H9 (cell line): Measurements from ENCODE around the gene RUNX1. TPM values are rescaled to one million over a fixed set of nuclear protein-coding genes. Genes with fewer than 3 reads are reported as not detected.

ENCODE experiments used
- DNase-seq: peaks from one replicate; pipeline ENCODE4 v3.0.0-alpha.2; 2017
- H2AFZ ChIP-seq: one replicate; pipeline ENCODE4 v1.6.1; 2013; ENCODE audit warnings: mild to moderate bottlenecking, low read length, control low read depth, moderate library complexity
- H2AK5ac ChIP-seq: 2 replicates; pipeline ENCODE4 v1.6.1; 2013; ENCODE audit warnings: low read length, control low read depth, mixed read lengths; ENCODE audit not compliant: insufficient read length
- H2BK120ac ChIP-seq: one replicate; pipeline ENCODE4 v1.6.1; 2013; ENCODE audit warnings: low read depth, mild to moderate bottlenecking, low read length, control low read depth, inconsistent platforms; ENCODE audit not compliant: poor library complexity, severe bottlenecking
- H2BK12ac ChIP-seq: 2 replicates; pipeline ENCODE4 v1.6.1; 2013; ENCODE audit warnings: low read length, control low read depth, mixed read lengths, low read depth; ENCODE audit not compliant: insufficient read length
- H2BK15ac ChIP-seq: 2 replicates; pipeline ENCODE4 v1.6.1; 2013; ENCODE audit warnings: low read depth, low read length, control low read depth
- H2BK20ac ChIP-seq: one replicate; pipeline ENCODE4 v1.6.1; 2013; ENCODE audit warnings: low read depth, mild to moderate bottlenecking, low read length, control low read depth, inconsistent platforms; ENCODE audit not compliant: poor library complexity, severe bottlenecking
- H2BK5ac ChIP-seq: 2 replicates; pipeline ENCODE4 v1.6.1; 2013; ENCODE audit warnings: low read length, control low read depth, mixed read lengths; ENCODE audit not compliant: insufficient read length
- H3K14ac ChIP-seq: 2 replicates; pipeline ENCODE4 v1.6.1; 2013; ENCODE audit warnings: low read length, control low read depth; ENCODE audit not compliant: insufficient read depth
- H3K18ac ChIP-seq: 2 replicates; pipeline ENCODE4 v1.6.1; 2013; ENCODE audit warnings: low read depth, mild to moderate bottlenecking, mixed read lengths, low read length, control low read depth; ENCODE audit not compliant: insufficient read length
- H3K23ac ChIP-seq: 2 replicates; pipeline ENCODE4 v1.6.1; 2013; ENCODE audit warnings: low read length, control low read depth, mixed read lengths, low read depth; ENCODE audit not compliant: insufficient read length
- H3K23me2 ChIP-seq: 2 replicates; pipeline ENCODE4 v1.6.1; 2013; ENCODE audit warnings: low read depth, mild to moderate bottlenecking, mixed read lengths, low read length, control low read depth; ENCODE audit not compliant: insufficient read length, poor library complexity, severe bottlenecking
- H3K27ac ChIP-seq: 2 replicates; pipeline ENCODE4 v1.5.1; 2013; ENCODE audit warnings: low read length, control low read depth, mixed read lengths, low read depth; ENCODE audit not compliant: insufficient read length
- H3K27me3 ChIP-seq: 2 replicates; pipeline ENCODE4 v1.6.1; 2013; ENCODE audit warnings: low read length, control low read depth, inconsistent platforms; ENCODE audit not compliant: insufficient read depth
- H3K4ac ChIP-seq: 2 replicates; pipeline ENCODE4 v1.6.1; 2013; ENCODE audit warnings: low read depth, mild to moderate bottlenecking, control low read depth, inconsistent platforms, low read length, moderate library complexity
- H3K4me1 ChIP-seq: 2 replicates; pipeline ENCODE4 v1.6.1; 2013; ENCODE audit warnings: low read length, control low read depth, inconsistent platforms; ENCODE audit not compliant: insufficient read depth
- H3K4me2 ChIP-seq: 2 replicates; pipeline ENCODE4 v1.6.1; 2013; ENCODE audit warnings: low read length, control low read depth, mixed read lengths; ENCODE audit not compliant: insufficient read length, insufficient read depth
- H3K56ac ChIP-seq: 2 replicates; pipeline ENCODE4 v1.6.1; 2013; ENCODE audit warnings: low read depth, mild to moderate bottlenecking, mixed read lengths, low read length, control low read depth; ENCODE audit not compliant: insufficient read length
- H3K79me1 ChIP-seq: 2 replicates; pipeline ENCODE4 v1.6.1; 2013; ENCODE audit warnings: low read depth, mild to moderate bottlenecking, moderate library complexity, low read length, control low read depth, inconsistent platforms; ENCODE audit not compliant: insufficient read depth, poor library complexity, severe bottlenecking
- H3K79me2 ChIP-seq: 2 replicates; pipeline ENCODE4 v1.6.1; 2013; ENCODE audit warnings: low read length, control low read depth, inconsistent platforms; ENCODE audit not compliant: insufficient read depth
- H3K9ac ChIP-seq: 2 replicates; pipeline ENCODE4 v1.6.1; 2013; ENCODE audit warnings: low read length, control low read depth, mixed read lengths; ENCODE audit not compliant: insufficient read length; ENCODE audit errors: extremely low read depth
- H3K9me3 ChIP-seq: one replicate; pipeline ENCODE4 v1.6.1; 2013; ENCODE audit warnings: low read depth, low read length, inconsistent platforms; ENCODE audit not compliant: control insufficient read depth
- H3T11ph ChIP-seq: one replicate; pipeline ENCODE4 v1.6.1; 2013; ENCODE audit warnings: mild to moderate bottlenecking, low read length, control low read depth, inconsistent platforms
- H4K20me1 ChIP-seq: one replicate; pipeline ENCODE4 v1.6.1; 2013; ENCODE audit not compliant: control insufficient read depth, insufficient read length, insufficient read depth
- H4K5ac ChIP-seq: 2 replicates; pipeline ENCODE4 v1.6.1; 2013; ENCODE audit warnings: low read depth, mild to moderate bottlenecking, mixed read lengths, low read length, control low read depth; ENCODE audit not compliant: insufficient read length
- H4K8ac ChIP-seq: replicated peaks from 2 replicates; pipeline ENCODE4 v1.6.1; 2013; ENCODE audit warnings: low read length, control low read depth, mixed read lengths, low read depth; ENCODE audit not compliant: insufficient read length
- H4K91ac ChIP-seq: 2 replicates; pipeline ENCODE4 v1.6.1; 2013; ENCODE audit warnings: low read depth, mild to moderate bottlenecking, moderate library complexity, mixed read lengths, low read length, control low read depth; ENCODE audit not compliant: insufficient read length
- H3K27ac Mint-ChIP-seq, 3 experiments: 2 replicates in 2 of 3; 3 replicates in 1 of 3; pipeline ENCODE4 v1.8.0; 2020 to 2021; ENCODE audit warnings: mixed read lengths in 3 of 3, mild to moderate bottlenecking in 1 of 3, moderate library complexity in 1 of 3
- H3K27me3 Mint-ChIP-seq: 2 replicates; pipeline ENCODE4 v1.8.0; 2021; ENCODE audit warnings: low read depth, mild to moderate bottlenecking, moderate library complexity, mixed read lengths
- H3K36me3 Mint-ChIP-seq, 3 experiments: 2 replicates in 2 of 3; 3 replicates in 1 of 3; pipeline ENCODE4 v1.8.0; 2020 to 2021; ENCODE audit warnings: low read depth in 3 of 3, mixed read lengths in 3 of 3; ENCODE audit not compliant: insufficient read depth in 1 of 3
- H3K4me1 Mint-ChIP-seq, 2 experiments: 2 replicates each; pipeline ENCODE4 v1.8.0; 2020; ENCODE audit warnings: mixed read lengths in 2 of 2
- H3K4me3 Mint-ChIP-seq, 2 experiments: 2 replicates in 1 of 2; 3 replicates in 1 of 2; pipeline ENCODE4 v1.8.0; 2020 to 2021; ENCODE audit warnings: mild to moderate bottlenecking in 2 of 2, mixed read lengths in 2 of 2, moderate library complexity in 1 of 2
- H3K9me3 Mint-ChIP-seq, 2 experiments: 2 replicates in 1 of 2; 3 replicates in 1 of 2; pipeline ENCODE4 v1.8.0; 2020; ENCODE audit warnings: mild to moderate bottlenecking in 2 of 2, mixed read lengths in 2 of 2, moderate library complexity in 1 of 2
- CTCF ChIP-seq: fragments of 200-600 bp; sonication (generic); conservative IDR thresholded peaks from 3 replicates; pipeline ENCODE4 v1.8.0; 2021; ENCODE audit warnings: antibody characterized with exemption, mild to moderate bottlenecking
- WGBS: extraction: QIAGEN DNeasy Blood & Tissue Kit; methylation state at CpG from one replicate; pipeline ENCODE4 v1.1.7; 2013; ENCODE audit warnings: missing lambda C conversion rate, low lambda C conversion rate, mixed read lengths; ENCODE audit not compliant: insufficient read length; ENCODE audit errors: extremely low coverage; 5-methylcytosine and 5-hydroxymethylcytosine counted together
- total RNA-seq: library from RNA; stranded (reverse); gene quantifications from 2 replicates; pipeline ENCODE4 v1.2.1, GENCODE V29; 2021

RUNX1 gene
- total RNA-seq, 1 experiment from 2014 or later: 0.72 TPM

GRCh38 chr21:35057428-35057827 lies 8.3 kb upstream of the RUNX1 start:
- H2AK5ac ChIP-seq: no peak overlapping the region
- H3K79me1 ChIP-seq: no peaks in the 10 kb centered on the region
- no peak overlapping the region for H3K14ac ChIP-seq
- H4K5ac ChIP-seq: no peak overlapping the region
- H3K23me2 ChIP-seq: no peaks in the 10 kb centered on the region
- H3K27me3 ChIP-seq: no peaks in the 10 kb centered on the region; the same call in 1 of the 2 replicates
- H2BK120ac ChIP-seq: no peak overlapping the region
- H4K91ac ChIP-seq: no peak overlapping the region
- no peak overlapping the region for H3K9ac ChIP-seq
- H3K4ac ChIP-seq: no peak overlapping the region
- no peak overlapping the region for H3K27ac Mint-ChIP-seq
- H3K4me1 ChIP-seq: no peaks in the 10 kb centered on the region; the same call in 1 of the 2 replicates
- no peak overlapping the region for H4K8ac ChIP-seq
- DNase-seq: no peak
- H3K4me2 ChIP-seq: no peak overlapping the region
- H3K79me2 ChIP-seq: no peaks in the 10 kb centered on the region
- no peak overlapping the region for H3K18ac ChIP-seq
- WGBS: no CpG with 5 or more reads among the region's 7 CpGs
- peaks cover 5% of the 10 kb centered on the region in 2 experiments for H3K4me1 Mint-ChIP-seq
- no peak overlapping the region for H3K56ac ChIP-seq
- H3K4me3 Mint-ChIP-seq: no peak overlapping the region
- H3K27me3 Mint-ChIP-seq: peaks cover 5% of the 10 kb centered on the region
- no peaks in the 10 kb centered on the region for H3K9me3 Mint-ChIP-seq
- H2BK12ac ChIP-seq: no peak overlapping the region
- H2AFZ ChIP-seq: no peak overlapping the region
- H3K9me3 ChIP-seq: no peaks in the 10 kb centered on the region
- H3K27ac ChIP-seq: no peak overlapping the region
- H2BK15ac ChIP-seq: no peak overlapping the region
- TF ChIP-seq CTCF: no peak
- no peak overlapping the region for H3T11ph ChIP-seq
- H2BK5ac ChIP-seq: no peak overlapping the region
- H2BK20ac ChIP-seq: no peak overlapping the region
- no peaks in the 10 kb centered on the region for H4K20me1 ChIP-seq
- no peak overlapping the region for H3K23ac ChIP-seq
- H3K36me3 Mint-ChIP-seq: no peaks in the 10 kb centered on the region; a peak in 1 of 7 replicates
